Middle frontal gyrus (tissue), 1 donor: Measurements from ENCODE around the gene COL4A2.
"Not testable (repeated sequence)": the region's sequence is repeated elsewhere in the genome, so short reads cannot be mapped to it uniquely, and the experiment has no call there.

Experiments
- DNase-seq: peaks from one replicate; pipeline ENCODE4 v3.0.0-alpha.2; 2015; ENCODE audit warnings: low spot score; ENCODE audit errors: extremely low spot score

Gene COL4A2

GRCh38 chr13:110377826-110378201 lies 70.7 kb downstream of the COL4A2 start:
- DNase-seq, result no peak

GRCh38 chr13:110379358-110379757 lies 72.3 kb downstream of the COL4A2 start:
- no peak for DNase-seq

GRCh38 chr13:110379905-110380341 lies 72.8 kb downstream of the COL4A2 start:
- no peak for DNase-seq

- no peak for DNase-seq
Measured at GRCh38 chr13:110380359-110381028, 73.4 kb downstream of the COL4A2 start.

GRCh38 chr13:110381029-110381360 lies 73.9 kb downstream of the COL4A2 start:
- DNase-seq, result no peak

GRCh38 chr13:110382229-110382628 lies 75.1 kb downstream of the COL4A2 start:
- no peak for DNase-seq

GRCh38 chr13:110382830-110383229 lies 75.7 kb downstream of the COL4A2 start:
- DNase-seq, result no peak

GRCh38 chr13:110387451-110388107 lies 80.5 kb downstream of the COL4A2 start:
- DNase-seq, result no peak

GRCh38 chr13:110388108-110388943 lies 81.2 kb downstream of the COL4A2 start:
- no peak for DNase-seq

GRCh38 chr13:110390567-110390966 lies 83.5 kb downstream of the COL4A2 start:
- DNase-seq, result no peak

GRCh38 chr13:110391273-110391672 lies 84.2 kb downstream of the COL4A2 start:
- no peak for DNase-seq

- no peak for DNase-seq
Measured at GRCh38 chr13:110392510-110393240, 85.6 kb downstream of the COL4A2 start.

- DNase-seq, result no peak
Measured at GRCh38 chr13:110393761-110394160, 86.7 kb downstream of the COL4A2 start.

GRCh38 chr13:110394371-110394841 lies 87.3 kb downstream of the COL4A2 start:
- no peak for DNase-seq

GRCh38 chr13:110395616-110396015 lies 88.5 kb downstream of the COL4A2 start:
- DNase-seq, result not testable (repeated sequence)

GRCh38 chr13:110396476-110396875 lies 89.4 kb downstream of the COL4A2 start:
- no peak for DNase-seq

- DNase-seq, result no peak
Measured at GRCh38 chr13:110396913-110397381, 89.9 kb downstream of the COL4A2 start.

GRCh38 chr13:110397436-110398115 lies 90.5 kb downstream of the COL4A2 start:
- no peak for DNase-seq

GRCh38 chr13:110398564-110399507 lies 91.8 kb downstream of the COL4A2 start:
- DNase-seq, result no peak

GRCh38 chr13:110399801-110400200 lies 92.7 kb downstream of the COL4A2 start:
- DNase-seq, result no peak
